UCSD-AML1 (cell line): Measurements from ENCODE around the gene APAF1.
A peak's percentile ranks its signal among the peaks of the same experiment; 100 is the strongest.
"Not testable (repeated sequence)": the region's sequence is repeated elsewhere in the genome, so short reads cannot be mapped to it uniquely, and the experiment has no call there.

ENCODE experiments used
- DNase-seq: peaks from one replicate; lab custom pipeline; 2025; ENCODE audit not compliant: unreplicated experiment; lab: John Stamatoyannopoulos, UW

The APAF1 gene, protein sequence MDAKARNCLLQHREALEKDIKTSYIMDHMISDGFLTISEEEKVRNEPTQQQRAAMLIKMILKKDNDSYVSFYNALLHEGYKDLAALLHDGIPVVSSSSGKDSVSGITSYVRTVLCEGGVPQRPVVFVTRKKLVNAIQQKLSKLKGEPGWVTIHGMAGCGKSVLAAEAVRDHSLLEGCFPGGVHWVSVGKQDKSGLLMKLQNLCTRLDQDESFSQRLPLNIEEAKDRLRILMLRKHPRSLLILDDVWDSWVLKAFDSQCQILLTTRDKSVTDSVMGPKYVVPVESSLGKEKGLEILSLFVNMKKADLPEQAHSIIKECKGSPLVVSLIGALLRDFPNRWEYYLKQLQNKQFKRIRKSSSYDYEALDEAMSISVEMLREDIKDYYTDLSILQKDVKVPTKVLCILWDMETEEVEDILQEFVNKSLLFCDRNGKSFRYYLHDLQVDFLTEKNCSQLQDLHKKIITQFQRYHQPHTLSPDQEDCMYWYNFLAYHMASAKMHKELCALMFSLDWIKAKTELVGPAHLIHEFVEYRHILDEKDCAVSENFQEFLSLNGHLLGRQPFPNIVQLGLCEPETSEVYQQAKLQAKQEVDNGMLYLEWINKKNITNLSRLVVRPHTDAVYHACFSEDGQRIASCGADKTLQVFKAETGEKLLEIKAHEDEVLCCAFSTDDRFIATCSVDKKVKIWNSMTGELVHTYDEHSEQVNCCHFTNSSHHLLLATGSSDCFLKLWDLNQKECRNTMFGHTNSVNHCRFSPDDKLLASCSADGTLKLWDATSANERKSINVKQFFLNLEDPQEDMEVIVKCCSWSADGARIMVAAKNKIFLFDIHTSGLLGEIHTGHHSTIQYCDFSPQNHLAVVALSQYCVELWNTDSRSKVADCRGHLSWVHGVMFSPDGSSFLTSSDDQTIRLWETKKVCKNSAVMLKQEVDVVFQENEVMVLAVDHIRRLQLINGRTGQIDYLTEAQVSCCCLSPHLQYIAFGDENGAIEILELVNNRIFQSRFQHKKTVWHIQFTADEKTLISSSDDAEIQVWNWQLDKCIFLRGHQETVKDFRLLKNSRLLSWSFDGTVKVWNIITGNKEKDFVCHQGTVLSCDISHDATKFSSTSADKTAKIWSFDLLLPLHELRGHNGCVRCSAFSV (N-terminal part only)

DNA sequence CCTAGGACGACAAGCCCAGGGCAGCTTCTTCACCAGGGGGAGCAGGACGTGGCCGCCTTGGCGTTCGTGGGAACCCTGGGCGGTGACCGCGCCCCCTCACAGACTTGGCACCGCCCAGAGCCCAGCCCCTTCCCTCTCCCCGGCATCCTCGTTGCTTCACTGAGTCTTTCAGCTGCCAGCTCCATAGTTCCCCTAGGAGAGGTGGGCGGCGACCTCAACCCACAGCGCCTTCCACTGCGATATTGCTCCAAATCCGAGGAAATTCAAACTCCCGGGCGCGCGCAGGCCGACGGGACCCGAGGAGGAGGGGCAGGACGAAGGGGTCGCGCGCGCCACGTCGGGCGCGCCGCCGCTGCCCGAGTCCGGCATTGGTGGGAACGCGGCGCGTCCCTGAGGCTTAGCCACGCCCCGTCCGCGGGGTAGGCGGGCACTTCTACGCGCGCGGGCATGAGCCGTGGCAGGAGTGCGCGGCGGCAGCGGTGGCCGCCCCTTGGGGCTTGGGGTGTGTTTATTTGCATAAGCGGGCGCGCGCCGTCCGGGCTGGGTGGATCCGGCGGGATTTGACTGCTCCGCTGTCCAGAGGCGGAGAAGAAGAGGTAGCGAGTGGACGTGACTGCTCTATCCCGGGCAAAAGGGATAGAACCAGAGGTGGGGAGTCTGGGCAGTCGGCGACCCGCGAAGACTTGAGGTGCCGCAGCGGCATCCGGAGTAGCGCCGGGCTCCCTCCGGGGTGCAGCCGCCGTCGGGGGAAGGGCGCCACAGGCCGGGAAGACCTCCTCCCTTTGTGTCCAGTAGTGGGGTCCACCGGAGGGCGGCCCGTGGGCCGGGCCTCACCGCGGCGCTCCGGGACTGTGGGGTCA lies at the start of gene APAF1, which contains the start of gene IKBIP:
APAF1 (plus strand) TSS at position 579 of the 860 bp plus-strand sequence. CDS start 3,070 bp downstream, outside the sequence.
IKBIP (minus strand) TSS at position 77 of the 860 bp plus-strand sequence. CDS start 87 bp downstream, outside the sequence.
- DNase-seq = peak; percentile 98

DNA sequence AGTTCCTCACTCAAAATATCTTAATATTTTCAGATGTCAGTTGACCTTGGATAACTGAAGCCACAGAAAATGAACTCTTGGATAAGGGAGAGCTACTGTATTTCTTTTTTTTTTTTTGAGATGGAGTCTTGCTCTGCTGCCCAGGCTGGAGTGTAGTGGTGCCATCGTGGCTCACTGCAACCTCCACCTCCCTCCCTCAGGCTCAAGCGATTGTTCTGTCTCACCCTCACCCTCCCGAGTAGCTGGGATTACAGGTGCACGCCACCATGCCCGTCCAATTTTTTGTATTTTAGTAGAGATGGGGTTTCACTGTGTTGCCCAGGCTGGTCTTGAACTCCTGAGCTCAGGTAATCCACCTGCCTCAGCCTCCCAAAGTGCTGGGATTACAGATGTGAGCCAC lies 47.8 kb upstream of the APAF1 start:
- not testable (repeated sequence) for DNase-seq

DNA sequence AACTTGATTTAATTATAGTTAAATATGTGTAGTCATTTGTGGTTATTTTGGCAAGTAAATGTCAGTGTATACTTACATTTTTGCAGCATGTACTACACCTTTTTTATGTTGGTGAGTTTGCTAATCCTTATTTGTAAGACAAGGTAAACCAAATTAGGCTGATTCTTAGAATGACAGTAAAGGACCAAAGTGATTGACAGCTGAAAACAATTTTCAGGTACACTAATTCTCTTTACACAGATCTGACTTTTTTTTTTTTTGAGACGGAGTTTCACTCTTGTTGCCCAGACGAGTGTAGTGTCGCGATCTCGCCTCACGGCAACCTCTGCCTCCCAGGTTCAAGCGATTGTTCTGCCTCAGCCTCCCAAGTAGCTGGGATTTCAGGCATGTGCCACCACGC lies 43.2 kb upstream of the APAF1 start:
- no peak for DNase-seq

DNA sequence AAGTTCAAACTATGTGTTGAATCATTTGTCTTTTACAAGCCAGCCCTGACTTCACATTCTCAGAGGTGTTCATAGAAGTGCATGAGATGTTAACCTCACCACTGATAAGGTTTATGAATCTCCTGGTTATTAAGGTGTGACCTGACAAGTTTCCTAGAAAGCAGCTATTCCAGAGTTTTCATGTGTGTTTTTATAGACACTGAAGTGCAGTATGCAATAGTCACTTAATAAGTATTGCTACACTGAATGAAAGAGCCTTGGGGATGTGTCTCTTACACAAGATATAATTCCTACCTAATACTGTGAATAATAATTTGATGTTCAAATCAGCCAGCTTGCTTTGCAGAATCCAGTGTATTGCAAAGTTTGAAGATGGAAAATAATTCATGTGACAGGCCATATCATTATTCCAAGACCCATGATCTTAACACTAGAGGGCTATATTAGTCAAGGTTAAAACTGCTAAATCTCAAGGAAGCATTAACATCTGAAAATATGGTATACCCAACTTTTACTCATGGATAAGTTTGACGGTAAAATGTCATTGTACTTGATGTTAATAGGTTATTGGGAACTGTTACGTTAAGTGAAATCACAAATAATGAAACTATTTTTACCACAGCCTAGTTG lies 38.6 kb upstream of the APAF1 start:
- no peak for DNase-seq

DNA sequence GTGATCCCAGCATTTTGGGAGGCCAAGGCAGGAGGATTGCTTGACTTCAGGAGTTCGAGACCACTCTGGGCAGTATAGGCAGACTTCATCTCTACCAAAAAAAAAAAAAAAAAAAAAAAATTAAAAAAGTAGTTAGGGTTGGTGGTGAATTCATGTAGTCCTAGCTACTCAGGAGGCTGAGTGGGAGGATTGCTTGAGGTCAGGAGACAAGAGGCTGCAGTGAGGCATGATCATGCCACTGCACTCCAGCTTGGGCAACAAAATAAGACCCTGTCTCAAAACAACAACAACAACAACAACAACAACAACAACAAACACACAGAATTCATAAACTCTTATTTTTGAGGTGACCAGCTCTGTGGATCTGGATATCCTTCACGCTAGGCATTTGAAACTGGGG lies 34.5 kb upstream of the APAF1 start:
- no peak for DNase-seq

DNA sequence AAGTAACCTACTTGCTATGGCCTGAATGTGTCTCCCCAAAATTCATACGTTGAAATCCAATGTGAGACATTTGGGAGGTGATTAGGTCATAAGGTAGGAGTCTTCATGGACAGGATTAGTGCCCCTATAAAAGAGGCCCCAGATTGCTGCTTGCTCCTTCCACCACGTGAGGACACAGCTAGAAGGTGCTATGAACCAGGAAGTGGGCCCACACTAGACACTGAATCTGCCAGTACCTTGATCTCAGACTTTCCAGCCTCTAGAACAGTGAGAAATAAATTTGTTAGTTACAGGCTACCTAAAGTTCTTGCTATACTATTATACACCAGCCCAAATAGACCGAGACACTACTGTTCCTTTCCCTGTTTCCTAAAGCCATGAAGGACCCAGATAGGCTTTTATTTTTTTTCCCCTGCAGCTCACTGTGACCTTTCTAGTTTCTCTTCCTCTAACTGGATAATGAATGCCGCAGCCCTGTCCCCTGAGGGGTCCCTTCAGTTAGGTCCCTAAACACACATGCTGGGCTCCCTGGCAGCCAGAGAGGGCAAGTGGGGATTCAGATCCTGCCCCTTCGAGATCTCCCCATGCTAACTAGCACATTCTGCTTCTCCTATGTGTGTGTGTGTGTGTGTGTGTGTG lies 32.3 kb upstream of the APAF1 start:
- DNase-seq = no peak

DNA sequence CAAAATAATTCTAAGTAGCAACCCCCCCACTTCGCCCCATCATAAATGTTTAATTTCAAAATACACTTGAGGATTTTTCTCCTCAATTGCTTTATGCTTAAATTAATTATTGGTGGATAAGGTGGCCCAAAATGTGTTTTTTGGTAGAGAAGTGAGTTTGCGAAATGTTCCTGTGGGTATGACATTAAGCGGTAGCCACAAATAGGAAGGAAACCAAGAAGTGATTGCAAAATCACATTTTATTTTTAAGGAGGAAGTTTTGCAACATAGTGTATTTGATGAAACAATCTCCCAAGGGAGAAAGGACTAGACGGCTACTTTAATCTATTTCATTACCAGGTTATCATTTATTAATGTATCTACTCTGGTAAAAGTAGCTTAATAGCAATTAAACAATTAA lies 26.1 kb upstream of the APAF1 start:
- no peak for DNase-seq

DNA sequence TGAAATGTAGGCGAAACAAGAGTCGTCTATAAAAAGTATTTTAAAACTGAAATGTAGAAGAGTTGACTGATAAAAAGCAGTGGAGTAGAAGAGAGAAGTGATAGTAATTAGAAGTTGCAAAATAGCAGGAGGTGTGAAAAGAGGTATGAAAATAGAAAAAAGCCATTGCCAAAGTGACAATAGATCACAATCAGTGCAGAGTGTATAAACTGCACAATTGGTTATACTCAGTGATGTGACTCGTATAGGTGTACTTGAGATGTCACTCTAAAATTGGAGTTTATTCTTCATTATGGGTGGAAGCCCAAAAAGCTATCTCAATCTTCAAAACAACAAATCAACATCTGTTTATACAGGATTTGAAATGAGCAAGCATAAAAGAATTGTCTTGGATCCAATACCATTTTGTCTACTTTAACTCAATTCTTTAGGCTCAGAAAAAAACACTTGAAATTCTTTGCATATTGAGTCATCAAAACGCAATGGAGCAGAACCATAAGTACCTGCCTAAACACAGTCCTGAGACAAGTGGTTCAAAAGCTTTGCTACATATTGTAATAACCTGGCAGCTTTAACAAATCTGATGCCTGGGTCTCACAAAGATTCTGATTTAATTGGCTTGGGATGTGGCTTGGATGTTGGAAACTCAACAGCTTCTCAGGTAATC lies 9.3 kb upstream of the APAF1 start:
- DNase-seq = no peak

DNA sequence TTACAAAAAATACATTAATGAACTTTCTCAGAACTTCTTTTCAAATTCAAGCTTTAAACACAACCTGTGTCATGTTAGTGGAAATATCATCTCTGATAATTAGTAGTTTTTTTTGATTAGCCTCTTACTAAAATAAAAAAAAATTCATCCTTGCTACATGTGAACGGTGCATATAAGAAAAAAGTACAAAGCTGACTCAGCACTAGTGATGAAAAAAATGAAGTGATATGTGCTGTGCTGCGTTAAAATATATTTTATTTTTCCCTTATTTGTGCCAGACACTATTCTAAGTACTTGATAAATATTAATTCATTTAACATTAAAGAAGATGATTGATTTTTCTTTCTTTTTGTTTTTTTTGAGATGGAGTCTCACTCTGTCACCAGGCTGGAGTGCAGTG lies 8.0 kb upstream of the APAF1 start:
- DNase-seq = no peak

DNA sequence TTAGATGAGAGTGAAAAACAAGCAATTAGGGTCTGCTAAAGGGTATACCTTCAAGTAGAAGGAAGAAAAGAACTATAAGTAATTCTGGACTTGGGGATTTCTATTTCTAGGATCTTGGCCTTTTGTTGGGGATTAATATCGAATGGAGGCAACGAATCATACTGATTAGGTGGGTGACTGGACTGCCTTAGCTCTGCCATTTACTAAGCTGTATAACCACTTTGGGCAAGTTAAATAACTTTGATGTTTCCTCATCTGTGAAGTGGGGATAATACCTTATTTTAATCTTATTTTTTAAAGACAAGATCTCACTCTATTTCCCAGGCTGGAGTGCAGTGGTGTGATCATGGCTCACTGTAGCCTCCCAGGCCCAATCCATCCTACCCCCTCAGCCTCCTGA lies 7.1 kb upstream of the APAF1 start:
- DNase-seq = no peak

DNA sequence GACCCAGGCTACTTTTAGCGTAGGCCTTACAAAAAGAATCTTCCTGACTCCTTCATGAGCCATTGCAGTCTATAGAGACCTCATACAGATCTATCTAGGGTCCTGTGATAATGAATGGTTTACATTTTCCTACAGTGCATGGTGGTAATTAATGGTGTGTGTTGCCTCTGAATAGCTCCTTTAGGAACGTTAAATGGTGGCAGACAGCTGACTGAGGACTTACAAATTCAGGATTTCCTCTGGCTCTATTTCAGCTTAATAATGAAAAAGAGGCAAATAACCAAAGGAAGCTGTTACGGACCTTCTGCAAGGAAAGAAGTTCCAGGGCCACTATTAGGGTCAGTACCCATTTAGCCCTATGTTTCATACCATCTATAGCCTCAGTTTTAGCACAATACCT lies 5.6 kb upstream of the APAF1 start:
- DNase-seq = no peak

DNA sequence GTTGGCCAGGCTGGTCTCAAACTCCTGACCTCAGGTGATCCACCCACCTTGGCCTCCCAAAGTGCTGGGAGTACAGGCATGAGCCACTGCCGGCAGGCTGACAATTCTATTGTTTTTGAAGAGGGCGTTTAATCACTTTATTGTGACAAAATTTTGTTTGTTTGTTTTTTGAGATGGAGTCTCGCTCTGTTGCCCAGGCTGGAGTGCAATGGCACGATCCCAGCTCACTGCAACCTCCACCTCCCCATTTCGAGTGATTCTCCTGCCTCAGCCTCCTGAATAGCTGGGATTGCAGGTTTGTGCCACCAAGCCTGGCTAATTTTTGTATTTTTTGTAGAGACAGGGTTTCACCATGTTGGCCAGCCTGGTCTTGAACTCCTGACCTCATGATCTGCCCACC lies 2.3 kb upstream of the APAF1 start:
- DNase-seq = not testable (repeated sequence)

DNA sequence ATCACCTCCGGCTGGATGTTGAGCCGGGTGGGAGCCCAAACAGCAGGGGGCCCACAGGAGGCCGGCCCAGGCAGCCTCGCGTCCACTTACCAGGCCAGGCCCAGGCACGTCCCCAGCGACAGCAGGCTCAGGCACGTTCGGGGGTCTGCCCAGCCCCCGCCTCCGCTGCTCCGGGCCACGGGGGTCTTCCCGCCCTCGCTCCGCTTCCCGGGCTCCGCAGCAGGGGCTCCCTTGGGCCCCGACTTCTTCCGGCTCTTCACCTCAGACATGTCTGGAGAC lies 718 bp upstream of the APAF1 start:
- peak; percentile 78 for DNase-seq

DNA sequence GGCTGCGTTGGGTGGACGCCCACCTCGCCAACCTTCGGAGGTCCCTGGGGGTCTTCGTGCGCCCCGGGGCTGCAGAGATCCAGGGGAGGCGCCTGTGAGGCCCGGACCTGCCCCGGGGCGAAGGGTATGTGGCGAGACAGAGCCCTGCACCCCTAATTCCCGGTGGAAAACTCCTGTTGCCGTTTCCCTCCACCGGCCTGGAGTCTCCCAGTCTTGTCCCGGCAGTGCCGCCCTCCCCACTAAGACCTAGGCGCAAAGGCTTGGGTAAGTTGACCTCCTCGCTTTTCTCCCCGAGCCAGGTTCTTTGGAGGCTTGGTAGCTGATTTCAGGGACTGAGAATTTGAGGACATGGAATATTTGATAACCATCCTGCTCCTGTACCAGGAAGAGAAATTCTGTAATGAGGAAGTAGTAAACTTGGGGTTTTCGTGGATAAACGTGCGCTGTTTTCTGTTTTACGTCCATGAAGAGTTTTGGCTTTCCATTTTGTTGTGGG lies 530 bp downstream of the APAF1 start:
- DNase-seq = peak; percentile 42

DNA sequence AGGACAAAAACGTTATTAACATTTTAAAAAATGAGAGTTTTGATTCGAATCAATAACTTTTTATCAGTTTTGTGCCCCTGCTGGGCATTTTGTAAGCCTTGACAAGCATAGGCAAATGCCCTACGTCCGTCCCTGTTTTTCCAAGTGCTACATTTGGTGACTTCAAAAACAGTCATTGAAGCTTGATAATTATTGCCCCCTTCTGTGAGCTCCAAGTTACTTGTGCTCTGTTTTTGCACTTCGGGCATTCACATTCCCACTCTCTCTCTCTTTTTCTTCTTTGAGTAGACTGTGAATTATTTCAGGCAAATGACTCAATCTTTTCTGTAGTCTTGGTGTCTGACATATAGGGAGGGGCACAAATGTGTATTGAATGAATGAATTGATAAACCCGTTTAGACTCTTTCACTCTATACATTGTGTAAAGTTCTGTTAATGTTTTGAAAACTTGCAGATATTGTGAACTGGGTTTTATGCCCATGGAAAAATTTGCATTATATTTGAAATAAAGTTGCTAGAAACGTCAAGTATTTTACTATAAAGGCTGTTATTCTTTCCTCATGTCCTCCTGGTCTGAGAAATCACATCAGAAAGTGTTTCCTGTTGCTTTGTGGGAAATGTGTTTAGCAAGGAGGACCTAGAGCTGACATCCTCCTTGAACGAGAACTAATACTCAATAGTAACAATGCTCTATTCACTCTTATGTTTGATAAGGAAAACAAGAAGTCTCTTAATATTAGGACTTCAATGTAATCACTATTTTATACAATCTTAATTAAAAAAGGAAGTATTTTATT lies 1.4 kb downstream of the APAF1 start:
- no peak for DNase-seq

DNA sequence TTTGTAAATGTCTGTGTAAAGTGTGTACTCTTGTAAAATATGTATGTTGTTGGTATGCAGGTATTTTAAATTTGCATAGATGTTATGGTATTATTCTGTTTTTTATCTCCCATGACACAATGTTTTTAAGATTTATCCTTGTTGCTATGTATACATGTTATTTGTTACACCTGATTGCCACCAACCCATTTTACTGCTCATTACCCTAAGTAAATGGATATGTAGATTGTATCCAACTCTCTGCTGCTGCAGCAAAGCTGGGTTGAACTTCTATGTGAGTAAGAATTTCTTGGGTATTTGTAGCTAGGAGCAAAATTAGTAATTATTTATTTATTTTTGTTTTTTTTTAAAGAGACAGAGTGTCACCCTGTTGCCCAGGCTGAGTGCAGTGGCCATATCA lies 6.2 kb downstream of the APAF1 start:
- DNase-seq = no peak

DNA sequence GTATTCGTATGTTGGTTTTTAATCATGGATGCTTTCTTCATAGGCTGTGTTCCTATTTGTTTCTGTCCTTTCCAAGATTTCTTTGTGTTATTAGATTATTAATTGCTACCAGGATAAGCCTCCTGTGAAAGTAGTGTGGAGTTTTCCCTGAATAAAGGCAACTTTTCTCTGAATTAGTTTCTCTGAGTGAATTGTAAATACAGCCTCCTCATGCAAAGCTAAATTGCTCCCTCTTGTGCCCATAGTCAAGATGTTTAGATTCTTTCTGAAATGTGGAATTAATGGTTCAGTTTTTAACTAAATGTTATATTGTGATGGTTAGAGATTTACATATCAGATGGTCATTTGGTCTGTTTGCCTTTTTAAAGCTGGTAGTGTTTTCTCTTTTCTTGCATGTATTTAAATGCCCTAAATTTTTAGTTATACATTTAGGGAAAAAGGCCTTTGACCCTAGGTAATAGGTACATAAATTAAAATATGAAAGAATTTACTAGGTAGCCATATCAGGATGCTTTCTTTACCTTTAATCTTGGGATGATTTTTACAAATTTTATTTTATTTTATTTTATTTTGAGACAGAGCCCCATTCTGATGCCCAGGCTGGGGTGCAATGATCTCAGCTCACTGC lies 8.9 kb downstream of the APAF1 start:
- DNase-seq = no peak
